ENCODE measurements around the gene ALX1.

ALX1 gene

GRCh38 chr12:85280165-85280983, at the start of gene ALX1:
Gene ALX1 (plus strand): TSS chr12:85280220. CDS start chr12:85280262, 42 bp downstream.
- DNase-seq: no peak

- DNase-seq: no peak
Observed at GRCh38 chr12:85237327-85237726, 42.7 kb upstream of the ALX1 start.

GRCh38 chr12:85244561-85244960, 35.5 kb upstream of the ALX1 start:
- no peak for DNase-seq

- no peak for DNase-seq
Observed at GRCh38 chr12:85253853-85254252, 26.2 kb upstream of the ALX1 start.

- DNase-seq: no peak
Observed at GRCh38 chr12:85257671-85258070, 22.3 kb upstream of the ALX1 start.

- no peak for DNase-seq
Observed at GRCh38 chr12:85260447-85260846, 19.6 kb upstream of the ALX1 start.

- DNase-seq: peak; percentile 2
Observed at GRCh38 chr12:85260896-85261295, 19.1 kb upstream of the ALX1 start.

- no peak for DNase-seq
Observed at GRCh38 chr12:85266356-85266755, 13.7 kb upstream of the ALX1 start.

GRCh38 chr12:85273381-85274314, 6.4 kb upstream of the ALX1 start:
- no peak for DNase-seq

- no peak for DNase-seq
Observed at GRCh38 chr12:85274315-85274651, 5.7 kb upstream of the ALX1 start.

GRCh38 chr12:85275374-85275773, 4.6 kb upstream of the ALX1 start:
- DNase-seq: peak; percentile 20

GRCh38 chr12:85277191-85277590, 2.8 kb upstream of the ALX1 start:
- peak; percentile 44 for DNase-seq

- DNase-seq: no peak
Observed at GRCh38 chr12:85277900-85278597, 2.0 kb upstream of the ALX1 start.

- DNase-seq: no peak
Observed at GRCh38 chr12:85278598-85279448, 1.2 kb upstream of the ALX1 start.

GRCh38 chr12:85279449-85280164, 413 bp upstream of the ALX1 start:
- no peak for DNase-seq

- DNase-seq: no peak
Observed at GRCh38 chr12:85280984-85281630, 1.1 kb downstream of the ALX1 start.

GRCh38 chr12:85281636-85282312, 1.8 kb downstream of the ALX1 start:
- DNase-seq: no peak

- DNase-seq: no peak
Observed at GRCh38 chr12:85283560-85283959, 3.5 kb downstream of the ALX1 start.

- DNase-seq: no peak
Observed at GRCh38 chr12:85296362-85296761, 16.3 kb downstream of the ALX1 start.

GRCh38 chr12:85299053-85299452, 19.0 kb downstream of the ALX1 start:
- no peak for DNase-seq

GRCh38 chr12:85301051-85301450, 21.0 kb downstream of the ALX1 start:
- DNase-seq: no peak
